Dendritic cell treated with granulocyte-macrophage colony-stimulating factor and Interleukin-4, amounts not matched to agents 40 ng/mL and 50 ng/mL, for 4 days (primary cell): ENCODE measurements around the gene CACNB3.

Source experiments
- H3K27ac Mint-ChIP-seq: one replicate; pipeline ENCODE4 v1.8.0; 2022; ENCODE audit warnings: mild to moderate bottlenecking, mixed read lengths
- H3K27me3 Mint-ChIP-seq: one replicate; pipeline ENCODE4 v1.8.0; 2022; ENCODE audit warnings: mild to moderate bottlenecking, mixed read lengths
- H3K36me3 Mint-ChIP-seq: one replicate; pipeline ENCODE4 v1.8.0; 2022; ENCODE audit warnings: low read depth, mixed read lengths
- H3K4me1 Mint-ChIP-seq: one replicate; pipeline ENCODE4 v1.8.0; 2022; ENCODE audit warnings: low read depth, mixed read lengths
- H3K4me3 Mint-ChIP-seq: one replicate; pipeline ENCODE4 v1.8.0; 2022; ENCODE audit warnings: mild to moderate bottlenecking, moderate library complexity, mixed read lengths
- H3K9me3 Mint-ChIP-seq: one replicate; pipeline ENCODE4 v1.8.0; 2022; ENCODE audit warnings: mixed read lengths
- intact Hi-C: fragments of 100-400 bp; cut with micrococcal nuclease; formaldehyde crosslinking; loops from one replicate; pipeline ENCODE4 v1.15.0; 2022

Gene CACNB3

GRCh38 chr12:48819986-48820725, 1.9 kb downstream of the CACNB3 start:
- Mint-ChIP-seq H3K9me3 (no peaks in the 10 kb centered on the region), H3K36me3 (no peaks in the 10 kb centered on the region), H3K4me1 (peaks cover 35% of the 10 kb centered on the region), H3K27ac (no peak overlapping the region), H3K27me3 (peaks cover 63% of the 10 kb centered on the region), H3K4me3 (no peak overlapping the region)
- intact Hi-C loops, result no loop called here

- Mint-ChIP-seq H3K9me3 (no peaks in the 10 kb centered on the region), H3K4me1 (peaks cover 18% of the 10 kb centered on the region), H3K4me3 (no peak overlapping the region), H3K36me3 (no peaks in the 10 kb centered on the region), H3K27me3 (peaks cover 49% of the 10 kb centered on the region), H3K27ac (no peak overlapping the region)
- intact Hi-C loops, result no loop called here
Measured at GRCh38 chr12:48822139-48822538, 3.8 kb downstream of the CACNB3 start.

GRCh38 chr12:48822711-48823110, 4.4 kb downstream of the CACNB3 start:
- H3K36me3 Mint-ChIP-seq, result no peaks in the 10 kb centered on the region
- peaks cover 43% of the 10 kb centered on the region for H3K27me3 Mint-ChIP-seq
- H3K4me3 Mint-ChIP-seq, result no peak overlapping the region
- no peak overlapping the region for H3K27ac Mint-ChIP-seq
- no peaks in the 10 kb centered on the region for H3K9me3 Mint-ChIP-seq
- intact Hi-C loops, result no loop called here
- peaks cover 12% of the 10 kb centered on the region for H3K4me1 Mint-ChIP-seq

GRCh38 chr12:48823281-48823680, 5.0 kb downstream of the CACNB3 start:
- Mint-ChIP-seq H3K36me3 (peaks cover 2% of the 10 kb centered on the region), H3K4me3 (no peak overlapping the region), H3K9me3 (no peaks in the 10 kb centered on the region), H3K27me3 (peaks cover 38% of the 10 kb centered on the region), H3K27ac (no peak overlapping the region), H3K4me1 (peaks cover 7% of the 10 kb centered on the region)
- intact Hi-C loops, result no loop called here

GRCh38 chr12:48824112-48824511, 5.8 kb downstream of the CACNB3 start:
- Mint-ChIP-seq H3K36me3 (peaks cover 10% of the 10 kb centered on the region), H3K27me3 (peaks cover 32% of the 10 kb centered on the region), H3K9me3 (no peaks in the 10 kb centered on the region), H3K4me3 (no peak overlapping the region), H3K4me1 (peaks cover 2% of the 10 kb centered on the region), H3K27ac (no peak overlapping the region)
- intact Hi-C loops, result no loop called here

GRCh38 chr12:48824905-48825304, 6.6 kb downstream of the CACNB3 start:
- H3K27ac Mint-ChIP-seq, result no peak overlapping the region
- H3K4me1 Mint-ChIP-seq, result no peaks in the 10 kb centered on the region

GRCh38 chr12:48826209-48826855, 8.0 kb downstream of the CACNB3 start:
- H3K4me3 Mint-ChIP-seq, result no peak overlapping the region
- H3K9me3 Mint-ChIP-seq, result no peaks in the 10 kb centered on the region
- H3K27me3 Mint-ChIP-seq, result peaks cover 16% of the 10 kb centered on the region
- intact Hi-C loops, result no loop called here
- H3K36me3 Mint-ChIP-seq, result peaks cover 32% of the 10 kb centered on the region
- H3K4me1 Mint-ChIP-seq, result no peaks in the 10 kb centered on the region
- no peak overlapping the region for H3K27ac Mint-ChIP-seq

More at GRCh38 chr12:48824905-48825304, 6.6 kb downstream of the CACNB3 start:
- intact Hi-C loops, result no loop called here
- Mint-ChIP-seq H3K9me3 (no peaks in the 10 kb centered on the region), H3K4me3 (no peak overlapping the region), H3K36me3 (peaks cover 18% of the 10 kb centered on the region), H3K27me3 (peaks cover 24% of the 10 kb centered on the region)

GRCh38 chr12:48827026-48827425, 8.7 kb downstream of the CACNB3 start:
- no peaks in the 10 kb centered on the region for H3K9me3 Mint-ChIP-seq

GRCh38 chr12:48827513-48828096, 9.3 kb downstream of the CACNB3 start:
- Mint-ChIP-seq H3K36me3 (peaks cover 45% of the 10 kb centered on the region), H3K4me3 (no peak overlapping the region), H3K9me3 (no peaks in the 10 kb centered on the region), H3K27me3 (peaks cover 7% of the 10 kb centered on the region), H3K4me1 (no peaks in the 10 kb centered on the region), H3K27ac (no peak overlapping the region)
- intact Hi-C loops, result no loop called here

More at GRCh38 chr12:48827026-48827425, 8.7 kb downstream of the CACNB3 start:
- intact Hi-C loops, result no loop called here
- Mint-ChIP-seq H3K36me3 (peaks cover 39% of the 10 kb centered on the region), H3K27ac (no peak overlapping the region), H3K4me1 (no peaks in the 10 kb centered on the region), H3K27me3 (peaks cover 13% of the 10 kb centered on the region), H3K4me3 (no peak overlapping the region)

GRCh38 chr12:48828293-48828692, 10.0 kb downstream of the CACNB3 start:
- no peak overlapping the region for H3K27ac Mint-ChIP-seq
- H3K4me3 Mint-ChIP-seq, result no peak overlapping the region
- peaks cover 52% of the 10 kb centered on the region for H3K36me3 Mint-ChIP-seq
- no peaks in the 10 kb centered on the region for H3K9me3 Mint-ChIP-seq
- H3K27me3 Mint-ChIP-seq, result peaks cover 2% of the 10 kb centered on the region
- intact Hi-C loops, result no loop called here
- no peaks in the 10 kb centered on the region for H3K4me1 Mint-ChIP-seq

- Mint-ChIP-seq H3K4me3 (no peak overlapping the region), H3K27me3 (no peaks in the 10 kb centered on the region), H3K9me3 (no peaks in the 10 kb centered on the region), H3K4me1 (no peaks in the 10 kb centered on the region), H3K27ac (no peak overlapping the region), H3K36me3 (peaks cover 59% of the 10 kb centered on the region)
- intact Hi-C loops, result no loop called here
Measured at GRCh38 chr12:48828841-48829575, 10.7 kb downstream of the CACNB3 start.

GRCh38 chr12:48831257-48831656, 13.0 kb downstream of the CACNB3 start:
- intact Hi-C loops, result no loop called here
- no peaks in the 10 kb centered on the region for H3K9me3 Mint-ChIP-seq
- H3K4me3 Mint-ChIP-seq, result no peak overlapping the region
- H3K4me1 Mint-ChIP-seq, result no peaks in the 10 kb centered on the region
- no peaks in the 10 kb centered on the region for H3K27me3 Mint-ChIP-seq
- peaks cover 79% of the 10 kb centered on the region for H3K36me3 Mint-ChIP-seq
- no peak overlapping the region for H3K27ac Mint-ChIP-seq

- Mint-ChIP-seq H3K36me3 (peaks cover 91% of the 10 kb centered on the region), H3K4me1 (no peaks in the 10 kb centered on the region), H3K27me3 (no peaks in the 10 kb centered on the region), H3K27ac (no peak overlapping the region), H3K9me3 (no peaks in the 10 kb centered on the region), H3K4me3 (no peak overlapping the region)
- intact Hi-C loops, result no loop called here
Measured at GRCh38 chr12:48832321-48833060, 14.2 kb downstream of the CACNB3 start.
